HS-27A (cell line): Measurements from ENCODE around the gene HECA.

Experiments used
- DNase-seq: peaks from one replicate; pipeline ENCODE4 v3.0.0-alpha.2; 2012; ENCODE audit warnings: low read depth, missing footprints

Gene HECA

DNA sequence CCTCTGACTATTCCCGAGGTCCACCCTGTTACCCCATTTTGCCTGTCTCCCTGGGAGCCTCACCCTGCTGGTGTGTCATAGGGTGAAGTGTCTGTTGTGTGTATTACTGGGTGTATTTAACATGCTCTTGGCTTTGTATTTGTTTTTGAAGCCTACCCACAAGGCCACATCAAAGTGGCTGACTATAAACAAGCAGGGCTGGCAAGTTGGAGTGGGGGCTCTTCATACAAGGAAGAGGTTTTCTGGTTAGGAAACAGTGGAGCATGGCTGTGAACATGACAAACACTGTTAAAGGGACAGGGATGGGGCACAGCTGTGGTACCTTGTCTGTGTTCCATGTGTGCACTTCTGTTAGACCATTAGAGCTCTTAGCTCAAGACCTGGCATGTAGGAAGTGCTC lies 26.3 kb downstream of the HECA start:
- no peak for DNase-seq

DNA sequence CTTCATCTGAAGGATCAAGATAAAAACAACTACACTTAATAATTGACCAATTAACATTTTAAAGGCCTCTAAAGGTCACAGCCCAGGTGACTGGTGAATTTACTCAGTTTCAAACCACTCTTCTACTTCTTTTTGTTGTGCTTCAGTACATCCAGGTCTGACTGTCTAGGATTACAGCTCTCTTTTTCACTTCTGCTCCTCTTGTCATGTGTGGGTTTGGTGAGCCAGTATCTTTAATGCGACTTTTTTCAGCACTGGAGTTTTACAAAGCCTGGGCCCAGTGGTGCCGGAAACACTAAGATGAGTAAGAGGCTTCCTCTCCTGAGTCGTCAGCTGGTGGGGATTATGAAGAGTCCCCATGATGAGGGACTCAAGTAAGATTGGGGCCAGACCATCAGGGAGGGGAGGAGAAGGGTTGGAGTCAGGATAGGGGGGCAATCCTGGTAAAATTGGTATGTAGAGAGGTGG lies 27.0 kb downstream of the HECA start:
- no peak for DNase-seq

DNA sequence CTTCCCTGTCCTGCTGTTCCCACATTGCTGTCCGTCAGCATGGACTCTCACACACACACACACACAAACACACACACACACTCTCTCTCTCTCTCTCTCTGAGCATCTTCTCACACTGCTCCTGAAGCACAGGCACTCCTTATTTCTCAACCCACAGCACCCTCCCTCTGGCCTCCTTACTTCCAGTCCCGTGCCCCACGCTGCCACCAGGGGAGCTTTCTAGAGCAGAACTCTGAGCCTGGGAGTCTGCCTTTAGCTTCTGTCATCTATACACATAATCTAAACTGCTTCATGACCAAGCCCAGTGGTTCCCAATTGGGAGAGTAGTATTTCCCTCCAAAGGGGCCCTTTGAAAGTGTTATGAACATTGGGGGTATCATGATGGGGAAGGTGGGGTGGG lies 29.1 kb downstream of the HECA start:
- DNase-seq: no peak

DNA sequence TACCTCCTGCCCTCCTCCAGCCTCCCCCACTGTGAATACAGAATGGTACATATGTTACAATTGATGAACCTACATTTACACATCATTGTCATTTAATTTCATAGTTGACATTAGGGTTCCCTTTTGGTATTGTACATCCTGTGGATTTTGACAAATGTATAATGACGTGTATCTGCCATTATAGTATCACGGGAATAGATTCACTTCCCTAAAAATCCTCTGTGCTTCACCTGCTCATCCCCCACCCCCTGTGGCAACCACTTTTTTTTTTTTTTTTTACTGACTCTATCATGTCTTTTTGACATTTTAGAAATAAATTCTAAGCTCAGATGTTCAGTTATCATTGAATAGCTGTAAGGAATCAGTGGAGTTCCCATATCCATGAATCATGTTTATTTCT lies 30.4 kb downstream of the HECA start:
- DNase-seq: no peak

DNA sequence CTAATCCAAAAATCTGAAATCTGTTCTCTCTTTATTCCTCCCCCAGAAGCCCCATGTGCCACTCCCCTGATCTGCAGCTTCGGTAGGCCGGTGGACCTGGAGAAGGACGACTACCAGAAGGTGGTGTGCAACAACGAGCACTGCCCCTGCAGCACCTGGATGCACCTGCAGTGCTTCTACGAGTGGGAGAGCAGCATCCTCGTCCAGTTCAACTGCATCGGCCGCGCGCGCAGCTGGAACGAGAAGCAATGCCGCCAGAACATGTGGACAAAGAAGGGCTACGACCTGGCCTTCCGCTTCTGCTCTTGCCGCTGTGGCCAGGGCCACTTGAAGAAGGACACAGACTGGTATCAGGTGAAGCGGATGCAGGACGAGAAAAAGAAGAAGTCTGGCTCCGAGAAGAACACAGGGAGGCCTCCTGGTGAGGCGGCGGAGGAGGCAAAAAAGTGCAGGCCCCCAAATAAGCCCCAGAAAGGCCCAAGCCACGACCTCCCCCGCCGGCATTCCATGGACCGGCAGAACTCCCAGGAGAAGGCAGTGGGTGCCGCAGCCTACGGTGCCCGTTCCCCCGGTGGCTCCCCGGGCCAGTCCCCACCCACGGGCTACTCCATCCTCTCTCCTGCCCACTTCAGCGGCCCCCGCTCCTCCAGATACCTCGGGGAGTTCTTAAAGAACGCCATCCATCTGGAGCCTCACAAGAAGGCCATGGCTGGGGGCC lies 31.5 kb downstream of the HECA start:
- no peak for DNase-seq

- DNase-seq: no peak
These were observed 32.1 kb downstream of the HECA start for GRCh38 chr6:139166956-139167313.

DNA sequence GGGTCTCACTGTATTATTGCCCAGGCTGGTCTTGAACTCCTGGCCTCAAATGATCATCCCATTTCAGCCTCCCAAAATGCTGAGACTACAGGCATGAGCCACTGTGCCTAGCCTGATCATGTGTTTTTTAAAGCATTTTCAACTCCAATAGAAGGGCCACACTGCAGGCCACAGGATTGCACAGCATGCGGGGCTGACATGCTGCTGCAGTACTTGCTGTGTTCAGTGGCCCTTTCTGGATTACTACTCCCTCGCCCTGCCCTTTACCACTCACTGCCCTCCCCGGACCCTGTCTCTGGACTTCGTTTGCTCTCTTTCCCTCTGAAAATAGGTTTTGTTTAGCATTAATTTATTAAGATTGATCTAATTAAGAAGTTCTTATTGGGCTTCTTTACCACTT lies 37.3 kb downstream of the HECA start:
- DNase-seq: no peak

GRCh38 chr6:139172567-139172966 lies 37.7 kb downstream of the HECA start:
- DNase-seq: no peak

DNA sequence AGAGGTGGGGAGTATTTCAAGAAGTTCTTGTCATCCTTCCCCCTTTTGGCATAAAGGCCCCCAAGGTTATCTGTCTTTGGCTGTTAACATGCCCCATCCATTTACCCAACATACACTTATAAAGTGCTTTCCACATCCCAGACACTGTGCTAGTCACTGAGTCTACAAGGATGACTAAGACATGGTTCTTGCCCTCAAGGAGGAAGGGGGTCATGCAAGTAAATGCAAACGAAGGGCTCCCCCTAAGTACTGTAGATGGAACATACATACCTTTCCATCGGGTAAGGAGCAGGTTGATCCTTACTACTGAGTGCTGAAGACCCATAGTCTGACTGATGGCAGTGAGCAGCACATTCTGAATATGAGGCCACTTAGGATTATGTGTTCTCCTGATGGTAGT lies 38.3 kb downstream of the HECA start:
- no peak for DNase-seq

DNA sequence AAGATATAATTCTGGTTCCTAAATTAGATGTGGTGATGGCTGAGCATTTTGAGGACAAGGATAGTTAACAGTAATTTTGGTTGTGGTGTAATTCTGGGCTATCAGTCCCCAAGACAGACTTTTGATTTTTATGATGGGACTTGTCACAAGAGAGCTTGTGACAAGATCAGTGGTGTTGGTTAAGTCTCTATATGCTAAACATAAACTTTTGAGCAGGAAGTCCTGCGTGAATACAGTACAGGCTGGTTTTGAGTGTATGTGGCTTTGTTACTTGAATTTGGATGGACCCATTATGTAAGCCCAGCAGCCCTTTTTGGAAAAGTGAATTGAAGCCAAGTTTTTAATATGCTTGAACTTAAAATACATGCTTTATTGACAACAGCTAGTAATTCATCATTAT lies 38.9 kb downstream of the HECA start:
- DNase-seq: no peak

DNA sequence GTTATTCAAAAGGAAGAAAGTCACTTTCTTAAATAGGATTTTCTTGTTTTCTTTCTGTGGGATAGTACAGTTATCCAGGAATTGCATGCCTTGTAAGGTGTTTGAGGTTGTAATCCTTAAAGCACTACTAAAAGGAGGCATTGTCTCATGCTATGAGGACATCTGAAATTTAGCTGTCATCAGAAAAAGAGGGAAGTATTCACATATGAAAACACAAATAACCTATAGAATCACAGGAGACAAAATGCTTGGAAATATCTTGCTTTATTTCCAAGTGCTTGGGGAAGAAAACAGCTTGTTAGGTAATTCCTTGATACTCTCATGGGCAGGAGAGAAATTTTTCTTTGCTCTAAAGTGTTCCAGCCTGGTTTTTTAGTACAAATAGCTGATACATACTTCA lies 40.1 kb downstream of the HECA start:
- DNase-seq: no peak

DNA sequence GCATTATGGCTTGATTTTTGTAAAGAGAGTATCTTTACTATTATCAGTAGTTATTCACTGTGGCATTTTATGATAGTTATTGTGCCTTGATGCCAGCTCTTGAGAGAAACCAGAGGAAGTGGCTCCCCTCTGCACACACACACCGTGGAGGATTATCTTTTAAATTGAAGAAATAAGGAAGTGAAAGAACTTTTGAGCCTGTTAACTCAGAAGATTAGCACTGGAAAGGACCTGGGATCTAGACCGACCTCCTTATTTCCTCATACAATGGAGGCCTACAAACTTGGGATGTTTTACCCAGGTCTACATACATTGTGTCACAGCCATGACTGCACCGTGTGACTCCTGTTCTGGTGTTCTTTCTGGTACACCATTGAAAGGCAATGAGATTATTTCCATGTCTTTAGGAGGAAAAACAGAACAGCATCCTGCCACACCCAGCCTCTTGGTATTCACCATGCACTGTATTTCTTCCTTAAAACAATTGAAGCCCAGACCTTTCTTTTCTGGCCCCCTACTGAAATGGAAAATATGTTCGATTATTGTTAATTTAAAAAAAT lies 40.6 kb downstream of the HECA start:
- DNase-seq: no peak

DNA sequence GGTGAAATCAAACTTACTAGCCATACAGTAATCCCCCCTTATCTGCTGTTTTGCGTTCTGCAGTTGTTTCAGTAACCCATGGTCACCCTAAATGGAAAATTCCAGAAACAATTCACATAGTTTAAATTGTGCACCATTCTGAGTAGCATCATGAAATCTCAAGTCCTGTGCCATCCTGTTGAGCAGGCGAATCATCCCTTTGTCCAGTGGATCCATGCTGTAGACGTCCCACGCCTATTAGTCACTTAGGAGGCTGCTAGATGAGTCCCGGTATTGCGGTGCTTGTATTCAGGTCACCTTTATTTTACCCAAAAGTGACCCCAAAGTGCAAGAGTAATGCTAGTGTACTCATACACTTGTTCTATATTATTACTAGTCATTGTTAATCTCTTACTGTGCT lies 46.4 kb downstream of the HECA start:
- DNase-seq: no peak

GRCh38 chr6:139184047-139184446 lies 49.2 kb downstream of the HECA start:
- DNase-seq: no peak

DNA sequence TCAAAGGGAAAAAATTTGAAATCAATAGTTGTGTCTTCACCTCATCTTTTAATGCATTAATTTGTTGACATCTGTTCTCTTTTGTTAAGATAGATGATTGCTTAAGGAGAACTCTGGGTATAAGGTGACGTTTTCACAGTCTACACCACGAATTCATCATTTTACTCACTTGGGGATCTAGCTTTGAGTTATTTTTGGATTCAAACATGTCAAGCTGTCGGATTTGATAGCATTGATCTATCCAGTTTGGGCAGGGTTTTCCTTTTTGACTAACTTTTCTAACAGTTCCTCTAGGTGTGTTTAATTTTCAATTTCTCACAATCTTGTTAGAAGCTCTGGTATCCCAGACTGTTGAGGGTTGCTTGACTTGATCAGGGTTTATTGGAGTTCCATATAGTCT lies 49.6 kb downstream of the HECA start:
- DNase-seq: no peak

DNA sequence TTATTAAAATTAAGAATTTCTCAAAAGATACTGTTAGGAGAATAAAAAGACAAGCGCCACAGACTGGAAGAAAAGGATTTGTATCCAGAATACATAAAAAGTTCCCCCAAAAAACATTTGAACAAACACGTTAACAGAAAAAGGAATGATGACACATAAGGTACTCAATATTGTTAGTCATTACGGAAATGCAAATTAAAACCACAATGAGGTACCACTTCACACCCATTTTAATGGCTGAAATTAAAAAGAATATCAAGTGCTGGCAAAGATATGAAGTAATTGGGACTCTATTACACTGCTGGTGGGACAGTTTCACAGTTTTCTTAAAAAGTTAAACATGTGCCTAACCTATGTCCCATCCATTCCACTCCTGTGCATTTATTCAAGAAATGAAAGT lies 51.4 kb downstream of the HECA start:
- DNase-seq: no peak

DNA sequence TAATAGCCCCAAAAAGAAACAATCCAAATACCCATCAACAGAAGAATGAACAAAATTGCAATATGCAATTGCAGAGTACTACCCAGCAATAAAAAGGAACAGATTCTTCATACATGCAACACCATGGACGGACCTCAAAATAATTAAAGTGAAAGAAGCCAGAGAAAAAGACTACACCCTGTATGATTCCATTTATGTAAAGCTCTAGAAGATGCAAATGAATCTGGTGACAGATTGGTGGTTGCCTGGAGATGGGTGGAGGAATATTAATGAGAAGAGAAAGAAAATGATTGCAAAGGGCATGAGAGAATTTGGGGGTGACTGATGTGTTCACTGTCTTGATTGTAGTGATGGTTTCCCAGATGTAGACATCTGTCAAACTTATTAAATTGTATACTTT lies 51.8 kb downstream of the HECA start:
- DNase-seq: no peak

DNA sequence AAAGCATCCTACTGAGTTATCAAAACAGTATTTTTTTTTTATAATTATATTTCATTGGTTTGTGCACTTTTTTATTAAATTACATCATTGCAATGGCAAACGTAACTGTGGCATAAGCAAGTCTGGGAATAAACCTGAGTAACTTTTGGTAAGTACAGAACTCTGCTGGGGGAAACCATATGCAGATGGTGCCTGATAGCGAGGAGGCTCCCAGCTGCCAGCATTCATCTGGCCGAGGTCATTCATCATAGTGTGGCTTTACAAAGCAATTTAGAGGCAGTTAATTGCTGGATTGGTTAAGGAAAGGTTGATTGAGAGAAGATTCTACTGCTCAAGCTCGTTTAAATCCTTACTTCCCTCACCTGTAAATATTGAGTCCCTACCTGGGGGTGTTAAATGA lies 52.6 kb downstream of the HECA start:
- no peak for DNase-seq

DNA sequence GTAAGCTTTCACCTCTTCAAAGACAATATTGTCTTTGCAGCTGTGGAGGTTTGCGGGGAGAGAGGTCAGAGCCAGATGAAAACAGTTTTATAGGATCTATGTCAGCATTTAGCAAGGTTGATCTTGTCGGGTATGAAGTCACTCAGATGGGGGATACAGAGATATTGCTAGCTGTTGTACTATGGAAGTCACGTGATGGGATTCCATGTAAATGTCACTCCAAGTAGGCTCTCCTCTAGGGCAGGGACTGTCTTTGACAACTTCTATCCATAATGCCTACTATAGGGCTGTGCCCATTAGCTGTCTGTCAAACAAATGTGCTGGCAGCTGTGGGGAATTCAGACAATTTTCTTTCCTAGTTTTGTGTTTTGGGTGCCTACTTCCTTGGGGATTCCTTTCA lies 54.8 kb downstream of the HECA start:
- no peak for DNase-seq

GRCh38 chr6:139194740-139195139 lies 59.9 kb downstream of the HECA start:
- DNase-seq: no peak

- DNase-seq: no peak
These were observed 63.8 kb downstream of the HECA start for GRCh38 chr6:139198529-139199288.

DNA sequence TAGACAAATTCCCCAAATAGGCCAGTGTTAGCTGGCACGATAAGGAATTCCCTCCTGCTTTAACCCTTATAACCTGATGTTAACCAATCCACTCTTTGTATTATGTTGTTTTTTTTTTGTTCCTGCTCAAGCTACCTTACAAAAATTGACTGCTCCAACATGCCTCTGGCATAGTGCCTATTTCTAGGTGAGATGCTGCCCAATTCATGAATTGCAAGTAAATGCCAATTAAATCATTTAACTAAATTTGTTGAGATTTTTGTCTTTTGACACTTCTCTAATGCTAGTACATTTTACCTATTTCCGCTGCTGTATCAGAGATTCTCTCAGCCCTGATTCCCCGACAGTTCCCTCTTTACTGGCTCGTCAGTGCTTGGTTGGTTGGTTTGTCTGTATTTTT lies 66.5 kb downstream of the HECA start:
- DNase-seq: no peak

- no peak for DNase-seq
These were observed 70.1 kb downstream of the HECA start for GRCh38 chr6:139204978-139205377.

DNA sequence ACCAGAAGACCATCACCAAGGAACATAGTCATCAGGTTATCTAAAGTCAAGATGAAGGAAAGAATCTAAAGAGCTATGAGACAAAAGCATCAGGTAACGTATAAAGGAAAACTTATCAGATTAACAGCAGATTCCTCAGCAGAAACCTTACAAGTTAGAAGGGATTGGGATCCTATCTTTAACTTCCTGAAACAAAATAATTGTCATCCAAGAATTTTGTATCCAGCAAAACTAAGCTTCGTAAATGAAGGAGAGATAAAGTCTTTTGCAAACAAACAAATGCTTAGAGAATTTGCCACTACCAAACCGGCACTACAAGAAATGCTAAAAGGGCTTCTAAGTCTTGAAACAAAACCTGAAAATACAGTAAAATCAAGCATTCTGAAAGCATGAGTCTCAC lies 71.0 kb downstream of the HECA start:
- DNase-seq: no peak
